Ishikawa (cell line): ENCODE measurements around the gene HSFX1.

Experiments used
- CEBPB ChIP-seq: IDR thresholded peaks from 2 replicates; pipeline ENCODE4 v1.6.1; 2012
- EP300 ChIP-seq: IDR thresholded peaks from 2 replicates; pipeline ENCODE4 v1.6.1; 2012; ENCODE audit warnings: borderline replicate concordance
- FOXM1 ChIP-seq: IDR thresholded peaks from 2 replicates; pipeline ENCODE4 v1.6.1; 2012; ENCODE audit warnings: low read depth, borderline replicate concordance
- REST ChIP-seq: IDR thresholded peaks from 2 replicates; pipeline ENCODE4 v1.6.1; 2012; ENCODE audit warnings: low read depth, mild to moderate bottlenecking
- YY1 ChIP-seq: IDR thresholded peaks from 2 replicates; pipeline ENCODE4 v1.6.1; 2012; ENCODE audit warnings: low read depth
- TF ChIP-seq, protein P1 (sequence below): IDR thresholded peaks from 2 replicates; pipeline ENCODE4 v1.6.1; 2012

GRCh38 chrX:149799938-149800337, 26.1 kb downstream of the HSFX1 start:
- TF ChIP-seq CEBPB: no peak
- no peak for TF ChIP-seq YY1
- no peak for TF ChIP-seq FOXM1
- TF ChIP-seq EP300: no peak
- TF ChIP-seq REST: no peak
- TF ChIP-seq, protein P1, sequence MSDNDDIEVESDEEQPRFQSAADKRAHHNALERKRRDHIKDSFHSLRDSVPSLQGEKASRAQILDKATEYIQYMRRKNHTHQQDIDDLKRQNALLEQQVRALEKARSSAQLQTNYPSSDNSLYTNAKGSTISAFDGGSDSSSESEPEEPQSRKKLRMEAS: no peak
